Esophagus (tissue), 2 donors: ENCODE data around the gene ALKBH6. TPM values are rescaled to one million over a fixed set of nuclear protein-coding genes. Genes with fewer than 3 reads are reported as not detected.
"Not testable (repeated sequence)": the region's sequence is repeated elsewhere in the genome, so short reads cannot be mapped to it uniquely, and the experiment has no call there.

Experiments
- H3K27ac ChIP-seq, 2 donors: one replicate each; pipeline ENCODE4 v1.5.1; 2013; ENCODE audit warnings: low read depth in 2 of 2, mild to moderate bottlenecking in 2 of 2, inconsistent platforms in 1 of 2, low read length in 1 of 2, moderate library complexity in 1 of 2
- H3K27me3 ChIP-seq, 2 donors: one replicate each; pipeline ENCODE4 v1.6.1; 2013; ENCODE audit warnings: low read length in 2 of 2, control low read depth in 1 of 2, mild to moderate bottlenecking in 1 of 2; ENCODE audit not compliant: insufficient read depth in 2 of 2, control insufficient read depth in 1 of 2
- H3K36me3 ChIP-seq, 2 donors: one replicate each; pipeline ENCODE4 v1.6.1; 2013; ENCODE audit warnings: low read length in 1 of 2; ENCODE audit not compliant: control insufficient read depth in 2 of 2, insufficient read depth in 2 of 2
- H3K4me1 ChIP-seq, 2 donors: one replicate each; pipeline ENCODE4 v1.6.1; 2013; ENCODE audit warnings: low read length in 1 of 2; ENCODE audit not compliant: control insufficient read depth in 2 of 2, insufficient read depth in 2 of 2
- H3K4me3 ChIP-seq, 2 donors: one replicate each; pipeline ENCODE4 v1.5.1; 2013; ENCODE audit warnings: low read length in 2 of 2, mild to moderate bottlenecking in 2 of 2, low read depth in 1 of 2, moderate library complexity in 1 of 2
- H3K9me3 ChIP-seq, 2 donors: one replicate each; pipeline ENCODE4 v1.6.1; 2013; ENCODE audit warnings: mild to moderate bottlenecking in 2 of 2, low read depth in 1 of 2, low read length in 1 of 2, moderate library complexity in 1 of 2; ENCODE audit not compliant: control insufficient read depth in 2 of 2, insufficient read depth in 1 of 2
- WGBS, 2 donors: extraction: QIAGEN DNeasy Blood & Tissue Kit; methylation state at CpG; one replicate each; pipeline ENCODE4 v1.1.7; 2013; 5-methylcytosine and 5-hydroxymethylcytosine counted together
- polyA plus RNA-seq, 2 donors: library from polyadenylated mRNA; stranded (reverse); fragments of 200-250 nt; gene quantifications; one replicate each; pipeline ENCODE4 v1.2.3, GENCODE V29; 2013
- donor health status: healthy with polysubstance abuse.
- donor health status: Bipolar disorder and iron deficiency.

ALKBH6 gene
- polyA plus RNA-seq, 2 donors: 15.9 to 19.2 TPM

GRCh38 chr19:36051236-36051635, 37.2 kb upstream of the ALKBH6 start:
- no peaks in the 10 kb centered on the region for H3K27me3 ChIP-seq
- H3K36me3 ChIP-seq: no peaks in the 10 kb centered on the region
- H3K27ac ChIP-seq: no peak overlapping the region
- H3K4me1 ChIP-seq: peaks cover 0 to 2% of the 10 kb centered on the region in 2 donors
- WGBS, 2 donors: 61 to 63% methylated on average over 3 of the region's 3 CpGs
- no peaks in the 10 kb centered on the region for H3K9me3 ChIP-seq
- H3K4me3 ChIP-seq: no peak overlapping the region

GRCh38 chr19:36049080-36049698, 35.2 kb upstream of the ALKBH6 start:
- H3K4me1 ChIP-seq: peaks cover 0 to 2% of the 10 kb centered on the region in 2 donors
- H3K36me3 ChIP-seq: no peaks in the 10 kb centered on the region
- no peaks in the 10 kb centered on the region for H3K9me3 ChIP-seq
- no peaks in the 10 kb centered on the region for H3K27me3 ChIP-seq
- no peak overlapping the region for H3K27ac ChIP-seq
- no peak overlapping the region for H3K4me3 ChIP-seq
- 78 to 83% methylated on average over 4 of the region's 4 CpGs for WGBS, 2 donors

DNA sequence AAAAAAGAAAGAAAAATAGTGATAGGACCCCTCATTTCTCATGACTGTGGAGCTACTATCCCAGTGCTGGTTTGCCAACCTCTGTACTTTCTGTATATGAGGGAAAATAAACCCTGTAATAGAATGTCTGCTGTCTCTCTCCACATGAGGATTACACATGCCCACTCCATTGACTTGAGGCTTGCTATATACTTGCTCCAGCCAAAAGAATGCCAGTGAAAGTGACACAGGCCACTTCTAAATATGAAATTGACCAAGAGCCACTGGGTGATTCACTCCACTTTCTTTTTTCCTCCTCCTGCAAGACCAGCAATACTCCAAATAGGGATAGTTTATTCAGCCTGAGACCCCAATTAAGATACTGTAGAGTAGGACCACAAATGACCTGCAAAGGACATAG, 33.8 kb upstream of the ALKBH6 start:
- Histone ChIP-seq H3K9me3 (no peaks in the 10 kb centered on the region), H3K36me3 (no peaks in the 10 kb centered on the region), H3K27me3 (no peaks in the 10 kb centered on the region), H3K4me3 (no peak overlapping the region), H3K27ac (no peak overlapping the region), H3K4me1 (no peaks in the 10 kb centered on the region)

DNA sequence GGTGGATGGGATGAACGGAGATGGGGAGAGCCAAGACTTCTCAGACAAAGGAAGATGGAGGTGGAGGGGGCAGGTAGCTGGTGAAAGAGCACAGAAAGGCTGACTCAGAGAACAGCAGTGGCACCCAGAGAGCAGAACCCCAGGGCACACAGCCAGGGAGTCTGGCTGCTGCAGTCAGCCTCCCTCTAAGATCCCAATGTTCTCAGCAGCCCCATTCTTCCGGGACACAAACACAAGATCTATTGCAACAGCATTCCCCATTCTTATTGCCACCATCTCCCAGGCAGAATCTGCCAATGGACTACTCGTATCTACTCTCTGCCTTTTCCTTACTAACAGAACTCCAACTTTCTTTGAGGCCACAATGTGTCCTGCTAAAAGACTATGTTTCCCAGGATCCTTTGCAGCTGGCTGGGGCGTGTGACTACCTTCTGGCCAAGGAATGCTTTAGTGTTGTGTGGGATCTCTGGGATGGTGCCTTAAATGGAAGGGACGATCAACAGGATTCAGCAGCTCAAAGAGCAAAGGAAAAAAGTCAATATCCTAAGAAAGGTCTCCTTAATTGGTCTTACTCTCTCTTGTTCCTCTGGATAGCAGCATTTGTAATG, 32.5 kb upstream of the ALKBH6 start:
- H3K4me1 ChIP-seq: no peaks in the 10 kb centered on the region
- no peaks in the 10 kb centered on the region for H3K36me3 ChIP-seq
- H3K4me3 ChIP-seq: no peak overlapping the region
- no peaks in the 10 kb centered on the region for H3K27me3 ChIP-seq
- WGBS, 2 donors: 83 to 87% methylated on average over 5 of the region's 5 CpGs
- peak overlapping the region in 1 of 2 donors; percentile 44 for H3K27ac ChIP-seq
- no peaks in the 10 kb centered on the region for H3K9me3 ChIP-seq

DNA sequence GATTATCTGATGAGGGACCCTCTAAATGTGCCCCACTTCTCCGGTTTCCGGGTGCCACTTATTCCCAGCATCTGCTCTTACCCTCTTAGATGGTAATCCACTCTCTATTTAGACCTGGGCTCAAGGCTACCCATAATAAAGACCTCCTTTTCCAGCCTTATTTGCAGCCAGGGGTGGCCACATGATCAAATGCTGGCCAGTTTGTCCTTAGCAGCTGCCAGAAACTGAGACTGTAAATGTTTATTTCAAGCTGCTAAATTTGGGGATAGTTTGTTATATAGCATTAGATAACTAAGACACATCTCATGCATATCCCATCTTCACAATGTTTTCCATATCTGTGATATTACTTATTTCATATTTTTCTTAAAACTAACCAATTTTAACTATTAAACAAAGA, 29.9 kb upstream of the ALKBH6 start:
- H3K27ac ChIP-seq: no peak overlapping the region
- H3K9me3 ChIP-seq: no peaks in the 10 kb centered on the region

GRCh38 chr19:36041831-36042230, 27.8 kb upstream of the ALKBH6 start:
- Histone ChIP-seq H3K4me1 (no peaks in the 10 kb centered on the region), H3K36me3 (peaks cover 0 to 7% of the 10 kb centered on the region in 2 donors), H3K27ac (no peak overlapping the region), H3K27me3 (no peaks in the 10 kb centered on the region), H3K4me3 (no peak overlapping the region), H3K9me3 (no peaks in the 10 kb centered on the region)
- WGBS, 2 donors: 31 to 43% methylated on average over 3 of the region's 3 CpGs

More for the DNA sequence above, 29.9 kb upstream of the ALKBH6 start:
- Histone ChIP-seq H3K4me1 (no peaks in the 10 kb centered on the region), H3K36me3 (peaks cover 0 to 7% of the 10 kb centered on the region in 2 donors), H3K27me3 (no peaks in the 10 kb centered on the region), H3K4me3 (no peak overlapping the region)
- 76 to 85% methylated on average over 2 of the region's 2 CpGs for WGBS, 2 donors

DNA sequence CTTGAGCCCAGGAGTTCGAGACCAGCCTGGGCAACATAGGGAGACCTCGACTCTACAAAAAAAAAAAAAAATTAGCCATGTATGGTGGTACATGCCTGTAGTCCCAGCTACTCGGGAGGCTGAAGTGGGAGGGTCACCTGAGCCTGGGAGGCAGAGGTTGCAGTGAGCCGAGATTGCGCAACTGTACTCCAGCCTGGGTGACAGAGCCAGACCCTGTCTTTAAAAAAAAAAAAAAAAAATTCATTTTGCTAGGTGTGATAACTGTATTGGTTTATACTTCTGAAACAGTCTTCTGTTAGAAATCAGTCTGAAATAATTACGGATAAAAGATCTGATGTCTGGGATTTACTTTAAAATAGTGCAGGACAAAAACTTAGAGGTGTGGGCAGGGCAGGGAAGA, 27.1 kb upstream of the ALKBH6 start:
- H3K9me3 ChIP-seq, H3K4me1 ChIP-seq, H3K27me3 ChIP-seq, H3K36me3 ChIP-seq, H3K27ac ChIP-seq, H3K4me3 ChIP-seq: not testable (repeated sequence)
- WGBS, 2 donors: 89 to 91% methylated on average over 6 of the region's 6 CpGs

DNA sequence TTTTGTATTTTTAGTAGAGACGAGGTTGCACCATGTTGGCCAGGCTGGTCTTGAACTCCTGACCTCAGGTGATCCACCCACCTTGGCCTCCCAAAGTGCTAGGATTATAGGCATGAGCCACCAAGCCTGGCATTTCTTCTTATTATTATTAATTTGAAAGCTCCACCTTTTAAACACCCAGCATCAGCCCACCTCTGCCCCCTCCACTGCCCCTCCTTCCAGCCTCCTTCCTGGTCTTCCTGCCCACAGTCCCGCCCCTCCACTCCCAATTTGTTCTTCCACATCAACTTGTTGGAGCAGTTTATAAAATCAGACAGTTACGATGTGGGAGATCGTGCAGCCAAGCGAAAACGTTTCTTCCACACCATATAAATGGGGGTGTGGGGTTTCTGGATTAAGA, 26.5 kb upstream of the ALKBH6 start:
- Histone ChIP-seq H3K9me3 (no peaks in the 10 kb centered on the region), H3K4me1 (no peaks in the 10 kb centered on the region), H3K27me3 (no peaks in the 10 kb centered on the region), H3K36me3 (peaks cover 0 to 7% of the 10 kb centered on the region in 2 donors), H3K4me3 (no peak overlapping the region), H3K27ac (no peak overlapping the region)
- 84 to 86% methylated on average over 6 of the region's 6 CpGs for WGBS, 2 donors

GRCh38 chr19:36032251-36033104, 18.5 kb upstream of the ALKBH6 start, which contains the start of gene CLIP3:
CLIP3 (minus strand) TSS chr19:36032873; CDS start chr19:36032357, 516 bp downstream.
- peak within 1 kb of the TSS; percentile 39 to 41 for H3K4me3 ChIP-seq
- peaks cover 2 to 4% of the 10 kb centered on the region in 2 donors for H3K4me1 ChIP-seq
- peak within 1 kb of the TSS; percentile 66 for H3K27ac ChIP-seq
- peaks cover 0 to 7% of the 10 kb centered on the region in 2 donors for H3K36me3 ChIP-seq
- no peaks in the 10 kb centered on the region for H3K27me3 ChIP-seq
- H3K9me3 ChIP-seq: no peaks in the 10 kb centered on the region
- 8 to 12% methylated on average over 45 to 51 of the region's 51 CpGs for WGBS, 2 donors
